HFF-Myc (cell line): Measurements from ENCODE around the gene ASCC3.

ENCODE experiments used
- DNase-seq: peaks from one replicate; pipeline ENCODE4 v3.0.0-alpha.2; 2011; ENCODE audit warnings: low read depth; ENCODE audit errors: extremely low read depth
- H3K4me3 ChIP-seq: replicated peaks from 2 replicates; pipeline ENCODE4 v1.5.1; 2011; ENCODE audit warnings: low read depth, mild to moderate bottlenecking, control low read depth, low read length
- TF ChIP-seq, protein P1 (sequence below): IDR thresholded peaks from 2 replicates; pipeline ENCODE4 v1.5.1; 2012; ENCODE audit warnings: mild to moderate bottlenecking, low read depth, low read length, control low read depth; ENCODE audit errors: missing control alignments

The ASCC3 gene

DNA sequence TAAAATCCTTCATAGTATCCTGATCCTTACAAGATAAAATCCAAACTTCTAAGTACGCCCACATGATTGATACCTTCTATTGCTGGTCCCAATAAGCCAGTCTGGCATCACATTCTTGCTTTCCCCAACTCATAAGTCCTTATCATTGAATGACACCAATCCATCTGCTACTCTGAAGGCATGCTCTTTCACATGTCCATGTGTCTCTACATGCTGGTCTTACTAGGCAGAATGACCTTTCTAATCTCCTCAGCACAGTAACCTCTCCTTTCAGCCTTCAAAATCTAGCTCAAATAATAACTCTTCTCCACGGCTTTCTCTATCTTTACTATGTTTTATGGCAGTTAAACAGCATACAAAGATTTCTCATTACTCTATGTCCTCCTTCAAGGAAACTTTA, 71.1 kb downstream of the ASCC3 start:
- no peak overlapping the region for H3K4me3 ChIP-seq
- TF ChIP-seq, protein P1, sequence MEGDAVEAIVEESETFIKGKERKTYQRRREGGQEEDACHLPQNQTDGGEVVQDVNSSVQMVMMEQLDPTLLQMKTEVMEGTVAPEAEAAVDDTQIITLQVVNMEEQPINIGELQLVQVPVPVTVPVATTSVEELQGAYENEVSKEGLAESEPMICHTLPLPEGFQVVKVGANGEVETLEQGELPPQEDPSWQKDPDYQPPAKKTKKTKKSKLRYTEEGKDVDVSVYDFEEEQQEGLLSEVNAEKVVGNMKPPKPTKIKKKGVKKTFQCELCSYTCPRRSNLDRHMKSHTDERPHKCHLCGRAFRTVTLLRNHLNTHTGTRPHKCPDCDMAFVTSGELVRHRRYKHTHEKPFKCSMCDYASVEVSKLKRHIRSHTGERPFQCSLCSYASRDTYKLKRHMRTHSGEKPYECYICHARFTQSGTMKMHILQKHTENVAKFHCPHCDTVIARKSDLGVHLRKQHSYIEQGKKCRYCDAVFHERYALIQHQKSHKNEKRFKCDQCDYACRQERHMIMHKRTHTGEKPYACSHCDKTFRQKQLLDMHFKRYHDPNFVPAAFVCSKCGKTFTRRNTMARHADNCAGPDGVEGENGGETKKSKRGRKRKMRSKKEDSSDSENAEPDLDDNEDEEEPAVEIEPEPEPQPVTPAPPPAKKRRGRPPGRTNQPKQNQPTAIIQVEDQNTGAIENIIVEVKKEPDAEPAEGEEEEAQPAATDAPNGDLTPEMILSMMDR: no peak
- no peak for DNase-seq

DNA sequence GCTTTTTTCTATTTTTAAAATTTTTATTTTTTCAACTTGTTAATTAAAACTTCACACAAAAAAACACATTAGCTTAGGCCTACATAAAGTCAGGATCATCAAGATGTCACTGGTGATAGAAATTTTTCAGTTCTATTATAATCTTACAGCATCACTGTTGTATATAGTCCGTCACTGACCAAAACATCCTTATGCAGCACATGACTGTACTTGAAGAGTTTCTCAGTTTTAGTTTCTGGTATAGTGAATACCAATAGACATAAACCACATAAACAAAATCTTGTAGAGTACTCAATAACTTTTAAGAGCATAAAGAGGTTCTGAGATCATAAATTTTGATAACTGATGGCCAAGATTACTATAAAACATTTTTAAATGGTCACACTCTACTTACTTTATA, 71.8 kb downstream of the ASCC3 start:
- DNase-seq: no peak
- TF ChIP-seq, protein P1: no peak
- no peak overlapping the region for H3K4me3 ChIP-seq

DNA sequence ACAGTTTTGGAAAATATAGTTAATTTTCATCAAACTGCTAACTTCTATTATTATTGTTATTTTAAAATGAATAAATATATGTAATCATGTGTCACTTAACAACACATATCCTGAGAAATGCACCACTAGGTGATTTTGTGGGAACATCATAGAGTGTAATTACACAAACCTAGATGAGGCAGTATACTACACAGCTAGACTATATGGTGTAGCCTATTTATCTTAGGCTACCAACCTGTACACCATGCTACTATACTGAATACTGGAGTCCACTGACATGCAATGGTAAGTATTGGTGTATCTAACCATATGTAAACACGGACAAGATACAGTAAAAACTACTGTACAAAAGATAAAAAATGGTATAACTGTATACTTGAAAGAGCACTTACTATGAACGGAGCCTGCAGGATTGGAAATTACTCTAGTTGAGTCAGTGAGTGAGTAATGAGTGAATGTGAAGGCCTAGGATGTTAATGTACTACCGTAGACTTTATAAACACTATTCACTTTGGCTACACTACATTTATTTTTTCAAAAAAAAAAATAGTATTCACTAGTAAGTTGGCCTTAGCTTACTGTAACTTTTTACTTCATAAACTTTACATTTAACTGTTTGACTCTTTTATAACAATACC, 72.4 kb downstream of the ASCC3 start:
- DNase-seq: no peak
- TF ChIP-seq, protein P1: no peak

DNA sequence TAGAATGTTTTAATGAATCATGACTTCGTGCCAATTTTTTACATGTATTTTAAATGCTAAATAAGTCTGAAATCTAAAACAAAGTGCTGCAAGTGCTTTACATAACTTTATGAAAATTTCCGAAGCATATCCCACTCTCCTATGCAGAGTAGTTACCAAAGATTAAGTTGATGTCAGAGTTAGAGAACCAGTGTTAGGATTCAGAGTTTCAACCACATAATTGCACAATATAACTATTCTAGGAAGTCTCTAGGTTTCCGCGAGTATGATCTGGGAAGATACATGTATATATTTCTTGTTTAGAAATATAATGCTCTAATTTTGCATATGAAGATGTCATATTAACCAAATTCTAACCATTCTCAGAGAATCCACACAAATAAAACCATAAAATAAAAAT, 74.8 kb downstream of the ASCC3 start:
- TF ChIP-seq, protein P1: no peak
- DNase-seq: no peak
- H3K4me3 ChIP-seq: no peak overlapping the region

More for the DNA sequence above, 72.4 kb downstream of the ASCC3 start:
- no peak overlapping the region for H3K4me3 ChIP-seq

DNA sequence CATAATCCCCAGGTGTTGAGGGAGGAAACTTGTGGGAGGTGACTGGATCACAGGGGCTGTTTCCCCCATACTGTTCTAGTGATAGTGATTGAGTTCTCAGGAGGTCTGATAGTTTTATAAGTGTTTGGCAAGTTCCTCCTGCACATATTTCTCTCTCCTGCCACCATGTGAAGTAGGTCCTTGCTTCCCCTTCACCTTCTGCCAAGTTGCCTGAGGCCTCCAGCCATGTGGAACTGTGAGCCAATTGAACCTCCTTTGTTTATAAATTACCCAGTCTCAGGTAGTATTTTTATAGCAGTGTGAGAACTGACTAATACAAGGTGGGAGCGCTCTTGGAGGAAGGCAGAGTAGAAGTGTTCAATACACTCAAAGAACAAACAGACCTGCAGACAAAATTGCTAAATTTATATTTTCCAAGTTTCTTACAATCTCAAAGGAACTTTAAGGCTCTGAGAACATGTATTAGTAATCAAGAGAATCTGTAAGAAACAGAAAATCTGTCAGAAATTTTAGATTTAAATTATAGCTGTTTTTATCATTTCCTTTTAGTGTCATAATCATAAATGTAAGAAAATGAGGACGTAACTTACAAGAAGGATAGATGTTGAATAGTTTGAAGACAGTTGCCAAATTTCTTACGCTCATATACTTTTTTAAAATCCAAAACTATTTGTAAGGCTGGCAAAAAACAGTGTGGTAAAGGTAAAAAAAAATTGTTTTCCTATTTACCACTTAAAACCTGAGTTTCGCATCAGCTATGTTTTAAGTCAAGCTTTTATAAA, 77.7 kb downstream of the ASCC3 start:
- TF ChIP-seq, protein P1: no peak
- no peak overlapping the region for H3K4me3 ChIP-seq
- DNase-seq: no peak

DNA sequence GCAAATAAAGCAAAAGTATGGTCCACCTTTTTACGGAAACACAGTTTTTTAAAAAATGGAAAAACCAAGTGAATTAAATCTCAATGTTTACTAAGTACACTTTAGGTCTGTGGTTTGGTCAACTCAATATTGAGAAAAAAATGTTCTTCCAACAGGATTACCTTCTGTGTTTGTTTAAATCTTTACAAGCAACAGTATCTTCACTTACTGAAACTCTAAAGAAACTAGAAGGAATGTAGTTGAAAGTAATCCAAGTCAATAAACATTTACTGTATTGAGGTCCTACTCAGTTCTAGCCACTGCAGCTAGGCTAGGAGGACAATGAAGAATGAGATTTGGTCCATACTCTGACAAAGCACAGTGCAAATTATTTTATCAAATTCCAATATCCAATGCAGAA, 80.1 kb downstream of the ASCC3 start:
- TF ChIP-seq, protein P1: no peak
- H3K4me3 ChIP-seq: no peak overlapping the region
- DNase-seq: no peak
